Measurements from ENCODE around the gene PTPRF.

PTPRF gene

GRCh38 chr1:43565600-43566360 is 35.1 kb downstream of the PTPRF start:
- in situ Hi-C loops (cut with MboI; ENCODE audit: low sequenced_read_pairs, unreplicated experiment): no loop called here
- peak; percentile 89 for DNase-seq (ENCODE audit: low spot score)
- no peak for TF ChIP-seq CTCF (IDR thresholded peaks at IDR 0.05; ENCODE audit: borderline replicate concordance, control extremely low read depth, extremely low read depth, insufficient read depth, missing control alignments)

- TF ChIP-seq CTCF (IDR thresholded peaks at IDR 0.05; ENCODE audit: borderline replicate concordance, control extremely low read depth, extremely low read depth, insufficient read depth, missing control alignments): no peak
- in situ Hi-C loops (cut with MboI; ENCODE audit: low sequenced_read_pairs, unreplicated experiment): no loop called here
- no peak for DNase-seq (ENCODE audit: low spot score)
These were observed 35.8 kb downstream of the PTPRF start for GRCh38 chr1:43566382-43567044.

- in situ Hi-C loops (cut with MboI; ENCODE audit: low sequenced_read_pairs, unreplicated experiment): no loop called here
These were observed 38.5 kb downstream of the PTPRF start for GRCh38 chr1:43569175-43569574.

GRCh38 chr1:43570277-43570676 is 39.6 kb downstream of the PTPRF start:
- in situ Hi-C loops (cut with MboI; ENCODE audit: low sequenced_read_pairs, unreplicated experiment): no loop called here
- no peak for DNase-seq (ENCODE audit: low spot score)
- TF ChIP-seq CTCF (IDR thresholded peaks at IDR 0.05; ENCODE audit: borderline replicate concordance, control extremely low read depth, extremely low read depth, insufficient read depth, missing control alignments): no peak

More at GRCh38 chr1:43569175-43569574, 38.5 kb downstream of the PTPRF start:
- peak; percentile 82 for DNase-seq (ENCODE audit: low spot score)
- no peak for TF ChIP-seq CTCF (IDR thresholded peaks at IDR 0.05; ENCODE audit: borderline replicate concordance, control extremely low read depth, extremely low read depth, insufficient read depth, missing control alignments)

GRCh38 chr1:43570715-43571114 is 40.0 kb downstream of the PTPRF start:
- no peak for TF ChIP-seq CTCF (IDR thresholded peaks at IDR 0.05; ENCODE audit: borderline replicate concordance, control extremely low read depth, extremely low read depth, insufficient read depth, missing control alignments)
- in situ Hi-C loops (cut with MboI; ENCODE audit: low sequenced_read_pairs, unreplicated experiment): no loop called here
- no peak for DNase-seq (ENCODE audit: low spot score)

GRCh38 chr1:43572084-43572483 is 41.4 kb downstream of the PTPRF start:
- in situ Hi-C loops (cut with MboI; ENCODE audit: low sequenced_read_pairs, unreplicated experiment): no loop called here

More at GRCh38 chr1:43572084-43572483, 41.4 kb downstream of the PTPRF start:
- DNase-seq (ENCODE audit: low spot score): no peak
- TF ChIP-seq CTCF (IDR thresholded peaks at IDR 0.05; ENCODE audit: borderline replicate concordance, control extremely low read depth, extremely low read depth, insufficient read depth, missing control alignments): no peak
